Mucosa of descending colon (tissue), 3 donors: ENCODE measurements around the gene FBH1. TPM values are rescaled to one million over a fixed set of nuclear protein-coding genes. Genes with fewer than 3 reads are reported as not detected.
"Not testable (repeated sequence)": the region's sequence is repeated elsewhere in the genome, so short reads cannot be mapped to it uniquely, and the experiment has no call there.

Experiments
- ATAC-seq: fragments of 200-7000 bp; cut with Tn5 transposase; one replicate; pipeline ENCODE4 v1.9.1; 2020; ENCODE audit warnings: mild to moderate bottlenecking, moderate library complexity
- DNase-seq, 3 donors: peaks; one replicate each; pipeline ENCODE4 v3.0.0-alpha.2; 2020
- H3K36me3 ChIP-seq: fragments of 200-600 bp; one replicate; pipeline ENCODE4 v1.8.0; 2021; ENCODE audit warnings: low read depth, mild to moderate bottlenecking
- H3K4me1 ChIP-seq: fragments of 200-600 bp; one replicate; pipeline ENCODE4 v1.8.0; 2021; ENCODE audit warnings: low read depth, mild to moderate bottlenecking
- H3K4me3 ChIP-seq: fragments of 200-600 bp; one replicate; pipeline ENCODE4 v1.8.0; 2021; ENCODE audit warnings: mild to moderate bottlenecking
- H3K9me3 ChIP-seq: fragments of 200-600 bp; one replicate; pipeline ENCODE4 v1.8.0; 2021; ENCODE audit warnings: mild to moderate bottlenecking
- CTCF ChIP-seq: fragments of 200-600 bp; IDR thresholded peaks from one replicate; pipeline ENCODE4 v1.8.0; 2022; ENCODE audit warnings: antibody characterized with exemption, mild to moderate bottlenecking
- intact Hi-C, 2 donors: fragments of 100-400 bp; cut with DNase I in 1 of 2; cut with micrococcal nuclease in 1 of 2; formaldehyde crosslinking; loops; one replicate each; pipeline versions ENCODE4 v1.11.0 to v1.11.1; 2022; cut with DNase I, micrococcal nuclease
- total RNA-seq, 3 donors: library from RNA; stranded (reverse); fragmentation: NEBNext Ultra II Directional in 2 of 3; extraction: Animal tissue kit (Norgen Biotek cat#: 25700) in 2 of 3; gene quantifications; one replicate each; pipeline versions ENCODE4 v1.2.1 to v1.2.4, GENCODE V29; 2021 to 2023
- donor health status: DM: no; HTN: no; CAD: no; lungs with moderate emphysema.
- donor health status: DM: no; HTN: no; CAD: no.
- donor health status: DM: no; HTN: yes; CAD: no.

Gene FBH1
- total RNA-seq, 3 donors from 2014 or later = 74.1 to 109 (median 100) TPM

GRCh38 chr10:5944389-5945189, 54.5 kb downstream of the FBH1 start:
- no peak for TF ChIP-seq CTCF
- intact Hi-C loops = no loop called here
- H3K4me3 ChIP-seq = no peak overlapping the region
- no peaks in the 10 kb centered on the region for H3K9me3 ChIP-seq
- no peaks in the 10 kb centered on the region for H3K36me3 ChIP-seq
- H3K4me1 ChIP-seq = peaks cover 17% of the 10 kb centered on the region
- DNase-seq (peak in 2 of 3 donors; percentile 43 to 85), ATAC-seq (peak; percentile 88)

- DNase-seq = peak in 1 of 3 donors; percentile 43
- ATAC-seq = no peak
- H3K4me3 ChIP-seq = no peak overlapping the region
- H3K36me3 ChIP-seq = no peaks in the 10 kb centered on the region
- H3K9me3 ChIP-seq = no peaks in the 10 kb centered on the region
- peaks cover 17% of the 10 kb centered on the region for H3K4me1 ChIP-seq
- TF ChIP-seq CTCF = no peak
- intact Hi-C loops = no loop called here
Measured at GRCh38 chr10:5945190-5945509, 55.1 kb downstream of the FBH1 start.

GRCh38 chr10:5945561-5946418, 55.7 kb downstream of the FBH1 start:
- Histone ChIP-seq H3K4me1 (peaks cover 17% of the 10 kb centered on the region), H3K9me3 (no peaks in the 10 kb centered on the region), H3K36me3 (no peaks in the 10 kb centered on the region), H3K4me3 (no peak overlapping the region)
- no peak for ATAC-seq
- intact Hi-C loops = no loop called here
- TF ChIP-seq CTCF = no peak
- DNase-seq = peak in 2 of 3 donors; percentile 49 to 54

GRCh38 chr10:5946419-5946775, 56.4 kb downstream of the FBH1 start:
- intact Hi-C loops, H3K36me3 ChIP-seq, H3K9me3 ChIP-seq, DNase-seq, H3K4me3 ChIP-seq, ATAC-seq: not testable (repeated sequence)
- H3K4me1 ChIP-seq = peaks cover 17% of the 10 kb centered on the region

- H3K4me1 ChIP-seq = peaks cover 17% of the 10 kb centered on the region
- no peaks in the 10 kb centered on the region for H3K36me3 ChIP-seq
- ATAC-seq = no peak
- no peak for DNase-seq
- no peak for TF ChIP-seq CTCF
- no peak overlapping the region for H3K4me3 ChIP-seq
- no peaks in the 10 kb centered on the region for H3K9me3 ChIP-seq
- intact Hi-C loops = no loop called here
Measured at GRCh38 chr10:5946786-5947185, 56.7 kb downstream of the FBH1 start.
